Right renal cortex interstitium (tissue), 3 donors: ENCODE data around the gene CACNA1D. TPM values are rescaled to one million over a fixed set of nuclear protein-coding genes. Genes with fewer than 3 reads are reported as not detected.

ENCODE experiments used
- DNase-seq, 3 donors: peaks; one replicate each; pipeline ENCODE4 v3.0.0-alpha.2; 2013; ENCODE audit warnings: low read depth in 3 of 3, low spot score in 2 of 3
- polyA plus RNA-seq, 3 donors: library from polyadenylated mRNA; unstranded; fragments of 120-200 nt; gene quantifications; one replicate each; pipeline ENCODE4 v1.2.1, GENCODE V29; 2013; ENCODE audit not compliant: insufficient read length in 3 of 3

CACNA1D gene
- polyA plus RNA-seq, 3 donors, result 7.7 to 14.7 (median 9.1) TPM

GRCh38 chr3:53800041-53800906 lies 305.9 kb downstream of the CACNA1D start:
- no peak for DNase-seq

- DNase-seq, result no peak
Observed at GRCh38 chr3:53801319-53801718, 306.9 kb downstream of the CACNA1D start.

GRCh38 chr3:53802256-53802880 lies 308.0 kb downstream of the CACNA1D start:
- no peak for DNase-seq

- DNase-seq, result no peak
Observed at GRCh38 chr3:53803124-53803815, 308.9 kb downstream of the CACNA1D start.

GRCh38 chr3:53803816-53804695 lies 309.6 kb downstream of the CACNA1D start:
- no peak for DNase-seq

GRCh38 chr3:53804697-53805462 lies 310.5 kb downstream of the CACNA1D start:
- no peak for DNase-seq

- no peak for DNase-seq
Observed at GRCh38 chr3:53805463-53806159, 311.2 kb downstream of the CACNA1D start.

GRCh38 chr3:53806182-53807116 lies 312.0 kb downstream of the CACNA1D start:
- no peak for DNase-seq

- no peak for DNase-seq
Observed at GRCh38 chr3:53807117-53807810, 312.9 kb downstream of the CACNA1D start.

- no peak for DNase-seq
Observed at GRCh38 chr3:53808496-53808895, 314.1 kb downstream of the CACNA1D start.

- DNase-seq, result no peak
Observed at GRCh38 chr3:53809267-53809666, 314.9 kb downstream of the CACNA1D start.

GRCh38 chr3:53809764-53810400 lies 315.5 kb downstream of the CACNA1D start:
- DNase-seq, result no peak

- no peak for DNase-seq
Observed at GRCh38 chr3:53811143-53811927, 316.9 kb downstream of the CACNA1D start.

GRCh38 chr3:53812434-53812833 lies 318.0 kb downstream of the CACNA1D start:
- no peak for DNase-seq

- DNase-seq, result no peak
Observed at GRCh38 chr3:53813229-53813628, 318.8 kb downstream of the CACNA1D start.

- DNase-seq, result no peak
Observed at GRCh38 chr3:53813876-53814275, 319.5 kb downstream of the CACNA1D start.
